H1 (cell line): ENCODE measurements around the gene SELPLG. TPM values are rescaled to one million over a fixed set of nuclear protein-coding genes. Genes with fewer than 3 reads are reported as not detected.
"Not testable (repeated sequence)": the region's sequence is repeated elsewhere in the genome, so short reads cannot be mapped to it uniquely, and the experiment has no call there.

ENCODE experiments used
- CTCF ChIA-PET: fragments of 300-600 bp; sonication (Branson Sonifier 250); formaldehyde crosslinking; loops from one replicate; lab custom pipeline; 2021; ENCODE audit not compliant: partially characterized antibody; lab: Charles Lee
- POLR2A ChIA-PET: fragments of 300-600 bp; sonication (Branson Sonifier 250); formaldehyde crosslinking; loops from one replicate; lab custom pipeline; 2021; ENCODE audit warnings: inconsistent platforms; ENCODE audit not compliant: partially characterized antibody; lab: Charles Lee
- DNase-seq, 2 experiments: peaks; one replicate each; pipeline versions ENCODE4 v3.0.0 to v3.0.0-alpha.2; 2010 to 2022; ENCODE audit warnings: low spot score in 2 of 2, low read depth in 1 of 2, mixed read lengths in 1 of 2
- FAIRE-seq: peaks from 2 replicates; lab custom pipeline; 2011; peaks lifted over from hg19 to GRCh38; lab: Jason Lieb, UNC
- H2AFZ ChIP-seq: 2 replicates; pipeline ENCODE4 v1.8.1; 2012; ENCODE audit warnings: low read length, inconsistent platforms
- H2AK5ac ChIP-seq: 2 replicates; pipeline ENCODE4 v1.6.1; 2013; ENCODE audit warnings: low read depth, low read length
- H2BK120ac ChIP-seq: replicated peaks from 2 replicates; pipeline ENCODE3; 2013; ENCODE audit warnings: low read depth, low read length, inconsistent platforms
- H2BK12ac ChIP-seq: 2 replicates; pipeline ENCODE4 v1.6.1; 2013; ENCODE audit warnings: low read depth, low read length
- H2BK15ac ChIP-seq: 2 replicates; pipeline ENCODE4 v1.6.1; 2013; ENCODE audit warnings: low read length
- H2BK20ac ChIP-seq: 2 replicates; pipeline ENCODE4 v1.6.1; 2013; ENCODE audit warnings: low read length
- H2BK5ac ChIP-seq: 2 replicates; pipeline ENCODE4 v1.6.1; 2013; ENCODE audit warnings: low read depth, low read length
- H3K14ac ChIP-seq: 2 replicates; pipeline ENCODE4 v1.6.1; 2013; ENCODE audit warnings: inconsistent platforms; ENCODE audit not compliant: insufficient read length
- H3K18ac ChIP-seq: 2 replicates; pipeline ENCODE4 v1.6.1; 2013; ENCODE audit warnings: low read length; ENCODE audit errors: extremely low read depth
- H3K23ac ChIP-seq: 2 replicates; pipeline ENCODE4 v1.6.1; 2013; ENCODE audit warnings: inconsistent platforms; ENCODE audit not compliant: insufficient read length
- H3K23me2 ChIP-seq: 2 replicates; pipeline ENCODE4 v1.6.1; 2013; ENCODE audit warnings: low read depth, low read length
- H3K27ac ChIP-seq: 2 replicates; pipeline ENCODE4 v1.6.1; 2011; ENCODE audit warnings: low read depth, low read length, inconsistent platforms
- H3K27me3 ChIP-seq, 4 experiments: replicated peaks in 1 of 4; 1 replicate in 1 of 4; 2 replicates in 3 of 4; pipeline versions ENCODE4 v1.6.1 to v1.8.1; 2011 to 2013; ENCODE audit warnings: low read length in 3 of 4, mild to moderate bottlenecking in 3 of 4, inconsistent platforms in 2 of 4, mixed read lengths in 2 of 4, moderate library complexity in 1 of 4; ENCODE audit not compliant: control insufficient read depth in 3 of 4, insufficient read depth in 3 of 4; ENCODE audit errors: extremely low read depth in 1 of 4
- H3K36me3 ChIP-seq, 4 experiments: 2 replicates each; pipeline versions ENCODE4 v1.6.1 to v1.8.1; 2011 to 2013; ENCODE audit warnings: mild to moderate bottlenecking in 4 of 4, low read length in 3 of 4, moderate library complexity in 2 of 4, control low read depth in 1 of 4, inconsistent platforms in 1 of 4; ENCODE audit not compliant: insufficient read depth in 4 of 4, control insufficient read depth in 2 of 4
- H3K4ac ChIP-seq: replicated peaks from 2 replicates; pipeline ENCODE3; 2013; ENCODE audit warnings: low read length, low read depth, mixed read lengths, inconsistent platforms; ENCODE audit not compliant: insufficient read length
- H3K4me1 ChIP-seq, 4 experiments: replicated peaks in 1 of 4; 1 replicate in 1 of 4; 2 replicates in 3 of 4; pipeline versions ENCODE4 v1.6.1 to v1.8.1; 2011 to 2013; ENCODE audit warnings: low read length in 3 of 4, inconsistent platforms in 2 of 4, mixed read lengths in 1 of 4; ENCODE audit not compliant: insufficient read depth in 4 of 4, control insufficient read depth in 3 of 4
- H3K4me2 ChIP-seq, 2 experiments: 2 replicates each; pipeline versions ENCODE4 v1.6.1 to v1.8.1; 2011 to 2013; ENCODE audit warnings: low read depth in 2 of 2, low read length in 2 of 2, control low read depth in 1 of 2, inconsistent platforms in 1 of 2, mild to moderate bottlenecking in 1 of 2; ENCODE audit not compliant: insufficient read depth in 1 of 2
- H3K4me3 ChIP-seq, 4 experiments: fragments of 200-600, 300-600 bp in 1 of 4; sonication (generic), shearing (Covaris generic), sonication (Bioruptor Twin) in 1 of 4; 2 replicates each; pipeline versions ENCODE4 v1.5.1 to v1.8.1; 2011 to 2016; ENCODE audit warnings: low read length in 4 of 4, low read depth in 3 of 4, control low read depth in 2 of 4, inconsistent platforms in 2 of 4, mild to moderate bottlenecking in 2 of 4, mixed read lengths in 1 of 4, moderate library complexity in 1 of 4; ENCODE audit not compliant: insufficient read depth in 2 of 4; ENCODE audit errors: extremely low read depth in 1 of 4
- H3K56ac ChIP-seq: replicated peaks from 2 replicates; pipeline ENCODE3; 2013; ENCODE audit warnings: low read depth, mild to moderate bottlenecking, mixed read lengths, low read length, inconsistent platforms; ENCODE audit not compliant: insufficient read length
- H3K79me1 ChIP-seq: 2 replicates; pipeline ENCODE4 v1.6.1; 2013; ENCODE audit warnings: low read depth, low read length, control low read depth
- H3K79me2 ChIP-seq, 2 experiments: 2 replicates each; pipeline versions ENCODE4 v1.6.1 to v1.8.1; 2012 to 2013; ENCODE audit warnings: low read length in 2 of 2, mild to moderate bottlenecking in 2 of 2, inconsistent platforms in 1 of 2; ENCODE audit not compliant: insufficient read depth in 2 of 2, control insufficient read depth in 1 of 2
- H3K9ac ChIP-seq, 4 experiments: replicated peaks in 1 of 4; 1 replicate in 1 of 4; 2 replicates in 3 of 4; pipeline versions ENCODE4 v1.6.1 to v1.8.1; 2011 to 2013; ENCODE audit warnings: low read depth in 3 of 4, low read length in 3 of 4, control low read depth in 2 of 4, mild to moderate bottlenecking in 2 of 4, moderate library complexity in 2 of 4, inconsistent platforms in 1 of 4; ENCODE audit errors: extremely low read depth in 1 of 4
- H3K9me3 ChIP-seq, 2 experiments: 2 replicates each; pipeline versions ENCODE4 v1.6.1 to v1.8.1; 2012 to 2013; ENCODE audit warnings: mild to moderate bottlenecking in 2 of 2, moderate library complexity in 2 of 2, control low read depth in 1 of 2, inconsistent platforms in 1 of 2, low read depth in 1 of 2, low read length in 1 of 2, mixed read lengths in 1 of 2; ENCODE audit not compliant: insufficient read depth in 2 of 2
- H4K20me1 ChIP-seq, 2 experiments: replicated peaks in 1 of 2; 2 replicates each; pipeline versions ENCODE3 to v1.8.1; 2011 to 2013; ENCODE audit warnings: inconsistent platforms in 2 of 2, low read length in 2 of 2, mild to moderate bottlenecking in 1 of 2; ENCODE audit not compliant: insufficient read depth in 2 of 2, control insufficient read depth in 1 of 2
- H4K5ac ChIP-seq: 2 replicates; pipeline ENCODE4 v1.6.1; 2013; ENCODE audit warnings: low read length, low read depth, mixed read lengths, inconsistent platforms; ENCODE audit not compliant: insufficient read length
- H4K8ac ChIP-seq: 2 replicates; pipeline ENCODE4 v1.8.0; 2013; ENCODE audit warnings: mild to moderate bottlenecking, moderate library complexity, low read length, inconsistent platforms; ENCODE audit not compliant: insufficient read depth; ENCODE audit errors: extremely low read depth
- H4K91ac ChIP-seq: replicated peaks from 2 replicates; pipeline ENCODE3; 2013; ENCODE audit warnings: low read length, mixed read lengths, inconsistent platforms; ENCODE audit not compliant: insufficient read length
- WGBS, 2 experiments: shearing (Covaris generic) in 1 of 2; methylation state at CpG; one replicate each; pipeline versions ENCODE4 v1.1.6 to v1.1.7; 2013 to 2015; ENCODE audit warnings: low lambda C conversion rate in 2 of 2, mixed read lengths in 2 of 2, inconsistent platforms in 1 of 2, low coverage in 1 of 2, missing lambda C conversion rate in 1 of 2; ENCODE audit not compliant: insufficient replicate concordance in 2 of 2, insufficient coverage in 1 of 2, insufficient read length in 1 of 2; ENCODE audit errors: extremely low coverage in 1 of 2, missing lambda C conversion rate in 1 of 2; 5-methylcytosine and 5-hydroxymethylcytosine counted together
- polyA plus RNA-seq, 7 experiments: library from polyadenylated mRNA; depleted of rRNA in 3 of 7; stranded (reverse) in 5 of 7; unstranded in 2 of 7; fragments of >200 nt in 5 of 7; fragments of 200-250 nt in 2 of 7; gene quantifications; 1 replicate in 5 of 7; 2 replicates in 1 of 7; 4 replicates in 1 of 7; pipeline versions ENCODE4 v1.2.1 to v1.2.3, GENCODE V29; 2011 to 2013; ENCODE audit warnings: missing spikeins in 2 of 7, mixed read lengths in 2 of 7
- total RNA-seq: library from RNA; stranded (reverse); fragmentation: NEBNext Ultra II Directional; extraction: Animal tissue kit (Norgen Biotek cat#: 25700); gene quantifications from 2 replicates; pipeline ENCODE4 v1.2.1, GENCODE V29; 2021

SELPLG gene
- total and polyA plus RNA-seq, 2 of the 8 experiments (the other 6 are each of a cell fraction or from before 2014, with no cell fraction given) = 0.18 TPM; not detected in 1

- not testable (repeated sequence) for H3K79me1 ChIP-seq, H3K27me3 ChIP-seq, H2BK5ac ChIP-seq, H3K36me3 ChIP-seq, H3K9me3 ChIP-seq, H3K14ac ChIP-seq, H3K18ac ChIP-seq, H2AK5ac ChIP-seq, H2BK20ac ChIP-seq, H3K9ac ChIP-seq, H2BK15ac ChIP-seq, H3K79me2 ChIP-seq, H4K91ac ChIP-seq, H3K23ac ChIP-seq, H3K27ac ChIP-seq, H2BK12ac ChIP-seq, H3K23me2 ChIP-seq, FAIRE-seq, H4K8ac ChIP-seq, H2AFZ ChIP-seq, DNase-seq, H3K4me2 ChIP-seq, H3K4ac ChIP-seq, H4K20me1 ChIP-seq, H3K4me3 ChIP-seq, H3K56ac ChIP-seq, H4K5ac ChIP-seq, H2BK120ac ChIP-seq
- 89% methylated on average over 4 of the region's 4 CpGs; no CpG with 5 or more reads in 1 of the 2 experiments for WGBS, 2 experiments
- POLR2A ChIA-PET = interaction anchor here (1.8 kb wide), 1 partner anchor 9 kb away, joined by 6 read pairs; no protein-coding TSS in a partner anchor
- H3K4me1 ChIP-seq = peaks cover 4 to 24% (median 8%) of the 10 kb centered on the region in 4 experiments; a peak in 6 of 7 replicates
- CTCF ChIA-PET = interaction anchor here (0.7 to 1.9 kb wide), 3 partner anchors 10 to 171 kb away, joined by 3 to 5 read pairs (median 3); no protein-coding TSS in a partner anchor
These were observed 2.4 kb downstream of the SELPLG start for GRCh38 chr12:108631261-108631660.
